Subcutaneous adipose tissue (tissue), 4 donors: ENCODE data around the gene ABCG8. TPM values are rescaled to one million over a fixed set of nuclear protein-coding genes. Genes with fewer than 3 reads are reported as not detected.

ENCODE experiments used
- CTCF ChIP-seq: fragments of 450-650 bp; IDR thresholded peaks from one replicate; pipeline ENCODE4 v1.5.1; 2016; ENCODE audit warnings: low read depth, mild to moderate bottlenecking, control low read depth, antibody characterized with exemption, moderate library complexity
- total RNA-seq, 4 donors: library from RNA; depleted of rRNA; stranded (reverse); fragments of >200 nt; gene quantifications; one replicate each; pipeline ENCODE4 v1.1.0, GENCODE V29; 2016

Gene ABCG8
- total RNA-seq, 4 donors from 2014 or later: 0.19 TPM; not detected in 3

- TF ChIP-seq CTCF: no peak
Measured at GRCh38 chr2:43800894-43801293, 37.9 kb upstream of the ABCG8 start.

- TF ChIP-seq CTCF: no peak
Measured at GRCh38 chr2:43802135-43802534, 36.6 kb upstream of the ABCG8 start.

- TF ChIP-seq CTCF: no peak
Measured at GRCh38 chr2:43803113-43803512, 35.7 kb upstream of the ABCG8 start.

GRCh38 chr2:43806719-43807031 is 32.1 kb upstream of the ABCG8 start:
- TF ChIP-seq CTCF: no peak

- no peak for TF ChIP-seq CTCF
Measured at GRCh38 chr2:43810452-43810851, 28.3 kb upstream of the ABCG8 start.

GRCh38 chr2:43810888-43811287 is 27.9 kb upstream of the ABCG8 start:
- no peak for TF ChIP-seq CTCF

GRCh38 chr2:43812006-43812405 is 26.8 kb upstream of the ABCG8 start:
- no peak for TF ChIP-seq CTCF

GRCh38 chr2:43812947-43813346 is 25.8 kb upstream of the ABCG8 start:
- TF ChIP-seq CTCF: no peak
